Measurements from ENCODE around the gene OR52I1. TPM values are rescaled to one million over a fixed set of nuclear protein-coding genes. Genes with fewer than 3 reads are reported as not detected.

The OR52I1 gene
- total RNA-seq, 4 donors from 2014 or later = not detected

DNA sequence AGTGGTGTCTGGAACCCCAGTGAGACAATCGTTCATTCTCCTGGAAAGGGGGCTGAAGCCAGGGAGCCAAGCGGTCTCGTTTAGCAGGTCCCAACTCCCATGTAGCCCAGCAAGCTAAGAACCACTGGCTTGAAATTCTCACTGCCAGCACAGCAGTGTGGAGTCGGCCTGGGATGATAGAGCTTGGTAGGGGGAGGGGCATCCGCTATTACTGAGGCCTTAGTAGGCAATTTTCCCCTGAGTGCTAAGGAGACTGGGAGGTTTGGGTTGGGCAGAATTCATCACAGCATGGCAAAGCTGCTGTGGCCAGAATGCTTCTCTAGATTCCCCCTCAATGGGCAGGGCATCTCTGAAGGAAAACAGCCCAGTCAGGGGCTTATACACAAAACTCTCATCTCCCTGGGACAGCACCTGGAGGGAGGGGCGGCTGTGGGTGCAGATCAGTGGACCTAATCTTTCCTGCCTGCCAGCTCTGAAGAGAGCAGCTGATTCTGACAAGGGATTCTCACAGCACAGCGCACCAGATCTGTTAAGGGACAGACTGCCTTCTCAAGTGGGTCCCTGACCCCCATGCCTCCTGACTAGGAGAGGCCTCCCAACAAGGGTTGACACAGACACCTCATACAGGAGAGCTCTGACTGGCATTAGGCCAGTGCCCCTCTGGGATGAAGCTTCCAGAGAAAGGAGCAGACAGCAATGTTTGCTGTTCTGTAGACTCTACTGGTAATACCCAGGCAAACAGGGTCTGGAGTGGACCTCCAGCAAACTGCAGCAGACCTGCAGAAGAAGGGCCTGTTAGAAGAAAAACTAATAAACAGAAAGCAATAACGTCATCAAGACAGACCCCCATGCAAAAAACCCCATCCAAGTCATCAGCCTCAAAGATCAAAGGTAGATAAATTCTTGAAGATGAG lies 34.1 kb upstream of the OR52I1 start:
- H3K36me3 ChIP-seq = no peaks in the 10 kb centered on the region

DNA sequence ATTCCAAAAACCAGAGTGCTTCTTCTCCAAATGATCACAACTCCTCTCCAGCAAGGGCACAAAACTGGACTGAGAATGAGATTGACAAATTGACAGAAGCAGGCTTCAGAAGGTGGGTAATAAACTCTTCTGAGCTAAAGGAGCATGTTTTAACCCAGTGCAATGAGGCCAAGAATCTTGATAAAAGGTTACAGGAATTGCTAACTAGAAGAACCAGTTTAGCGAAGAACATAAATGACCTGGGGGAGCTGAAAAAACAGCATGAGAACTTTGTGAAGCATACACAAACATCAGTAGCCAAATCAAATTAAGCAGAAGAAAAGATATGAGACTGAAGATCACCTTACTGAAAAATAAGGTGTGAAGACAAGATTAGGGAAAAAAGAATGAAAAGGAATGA lies 33.4 kb upstream of the OR52I1 start:
- Histone ChIP-seq H3K36me3 (no peaks in the 10 kb centered on the region), H3K27me3 (no peaks in the 10 kb centered on the region), H3K4me1 (no peaks in the 10 kb centered on the region), H3K27ac (no peak overlapping the region), H3K4me3 (no peak overlapping the region), H3K9me3 (peaks cover 0 to 5% (median 0%) of the 10 kb centered on the region in 4 donors)
- 92 to 97% methylated on average over 1 of the region's 1 CpG for WGBS, 2 donors
- DNase-seq (ENCODE audit: low spot score in 2 of 2) = no peak
- TF ChIP-seq, protein P1, sequence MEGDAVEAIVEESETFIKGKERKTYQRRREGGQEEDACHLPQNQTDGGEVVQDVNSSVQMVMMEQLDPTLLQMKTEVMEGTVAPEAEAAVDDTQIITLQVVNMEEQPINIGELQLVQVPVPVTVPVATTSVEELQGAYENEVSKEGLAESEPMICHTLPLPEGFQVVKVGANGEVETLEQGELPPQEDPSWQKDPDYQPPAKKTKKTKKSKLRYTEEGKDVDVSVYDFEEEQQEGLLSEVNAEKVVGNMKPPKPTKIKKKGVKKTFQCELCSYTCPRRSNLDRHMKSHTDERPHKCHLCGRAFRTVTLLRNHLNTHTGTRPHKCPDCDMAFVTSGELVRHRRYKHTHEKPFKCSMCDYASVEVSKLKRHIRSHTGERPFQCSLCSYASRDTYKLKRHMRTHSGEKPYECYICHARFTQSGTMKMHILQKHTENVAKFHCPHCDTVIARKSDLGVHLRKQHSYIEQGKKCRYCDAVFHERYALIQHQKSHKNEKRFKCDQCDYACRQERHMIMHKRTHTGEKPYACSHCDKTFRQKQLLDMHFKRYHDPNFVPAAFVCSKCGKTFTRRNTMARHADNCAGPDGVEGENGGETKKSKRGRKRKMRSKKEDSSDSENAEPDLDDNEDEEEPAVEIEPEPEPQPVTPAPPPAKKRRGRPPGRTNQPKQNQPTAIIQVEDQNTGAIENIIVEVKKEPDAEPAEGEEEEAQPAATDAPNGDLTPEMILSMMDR (IDR thresholded peaks at IDR 0.05) = no peak
- TF ChIP-seq POLR2A (IDR thresholded peaks at IDR 0.05) = no peak
- no peak for TF ChIP-seq EP300 (IDR thresholded peaks at IDR 0.05)

More for the DNA sequence above, 34.1 kb upstream of the OR52I1 start:
- no peaks in the 10 kb centered on the region for H3K4me1 ChIP-seq
- no peaks in the 10 kb centered on the region for H3K27me3 ChIP-seq
- WGBS, 2 donors = 60 to 81% methylated on average over 8 of the region's 8 CpGs
- peaks cover 0 to 5% (median 0%) of the 10 kb centered on the region in 4 donors for H3K9me3 ChIP-seq
- no peak for DNase-seq (ENCODE audit: low spot score in 2 of 2)
- TF ChIP-seq EP300 (IDR thresholded peaks at IDR 0.05) = no peak
- no peak for TF ChIP-seq POLR2A (IDR thresholded peaks at IDR 0.05)
- TF ChIP-seq, protein P1 (IDR thresholded peaks at IDR 0.05) = no peak
- H3K4me3 ChIP-seq = no peak overlapping the region
- H3K27ac ChIP-seq = no peak overlapping the region

DNA sequence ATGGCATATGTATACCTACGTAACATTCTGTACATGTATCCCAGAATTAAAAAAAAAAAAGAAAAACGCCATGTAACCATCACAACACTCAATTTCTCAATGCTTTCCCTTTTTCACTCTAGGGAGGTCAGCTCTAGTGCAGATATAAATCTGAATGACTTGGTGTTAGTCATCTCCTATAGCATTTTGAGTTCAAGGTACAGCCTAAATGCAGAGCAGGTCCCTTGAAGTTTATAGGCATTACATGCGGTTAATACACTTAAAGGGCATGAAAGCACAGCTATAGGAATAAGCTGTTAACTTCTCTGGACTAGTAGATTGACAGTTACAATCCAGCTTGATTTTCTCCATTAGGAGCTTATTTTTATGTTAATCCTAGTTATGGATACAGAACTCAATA lies 28.5 kb upstream of the OR52I1 start:
- Histone ChIP-seq H3K4me1 (no peaks in the 10 kb centered on the region), H3K9me3 (peaks cover 0 to 5% (median 0%) of the 10 kb centered on the region in 4 donors), H3K27me3 (no peaks in the 10 kb centered on the region), H3K27ac (no peak overlapping the region), H3K4me3 (no peak overlapping the region), H3K36me3 (no peaks in the 10 kb centered on the region)
- WGBS, 2 donors = 84 to 85% methylated on average over 3 of the region's 3 CpGs
- DNase-seq (ENCODE audit: low spot score in 2 of 2) = no peak
- TF ChIP-seq, protein P1 (IDR thresholded peaks at IDR 0.05) = no peak
- TF ChIP-seq POLR2A (IDR thresholded peaks at IDR 0.05) (no peak), EP300 (IDR thresholded peaks at IDR 0.05) (no peak)

DNA sequence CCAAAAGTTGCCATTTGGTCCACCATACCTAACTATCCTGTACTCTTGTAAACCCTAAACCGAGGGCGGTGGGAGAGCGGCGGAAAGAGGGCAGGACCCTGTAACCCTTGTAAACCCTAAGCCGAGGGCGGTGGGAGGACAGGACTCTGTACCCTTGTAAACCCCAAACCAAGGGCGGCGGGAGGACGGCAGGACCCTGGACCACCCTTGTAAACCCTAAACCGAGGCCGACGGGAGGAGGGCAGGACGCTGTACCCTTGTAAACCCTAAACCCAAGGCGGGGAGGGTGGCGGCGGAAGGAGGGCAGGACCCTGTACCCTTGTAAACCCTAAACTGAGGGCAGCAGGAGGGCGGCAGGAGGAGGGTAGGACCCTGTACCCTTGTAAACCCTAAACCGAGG lies 24.8 kb upstream of the OR52I1 start:
- Histone ChIP-seq H3K9me3 (peaks cover 0 to 2% (median 0%) of the 10 kb centered on the region in 4 donors), H3K27me3 (no peaks in the 10 kb centered on the region), H3K4me3 (no peak overlapping the region), H3K36me3 (no peaks in the 10 kb centered on the region), H3K27ac (no peak overlapping the region), H3K4me1 (no peaks in the 10 kb centered on the region)
- TF ChIP-seq POLR2A (IDR thresholded peaks at IDR 0.05) (no peak), EP300 (IDR thresholded peaks at IDR 0.05) (no peak)
- TF ChIP-seq, protein P1 (IDR thresholded peaks at IDR 0.05) = no peak
- WGBS, 2 donors = 90 to 92% methylated on average over 18 of the region's 18 CpGs
- DNase-seq (ENCODE audit: low spot score in 2 of 2) = no peak

DNA sequence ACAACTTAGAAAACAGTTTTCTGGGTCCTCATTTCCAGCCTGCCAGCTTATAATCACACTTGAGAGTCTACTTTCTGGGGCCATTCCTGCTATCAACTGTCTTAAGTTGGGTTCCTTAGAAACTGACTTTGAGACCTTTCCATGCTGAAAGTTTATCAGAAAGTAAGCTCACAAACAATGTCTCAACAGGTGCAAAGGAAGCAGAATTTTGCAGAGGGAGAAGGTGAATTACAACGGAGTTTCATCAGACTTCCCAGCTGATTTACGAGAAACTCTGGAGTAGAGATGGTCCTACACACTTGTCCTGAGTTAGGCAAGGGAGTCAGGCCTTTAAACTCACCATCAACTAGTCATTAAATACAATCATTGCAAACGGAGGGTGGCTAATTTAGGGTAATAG lies 17.0 kb upstream of the OR52I1 start:
- H3K27me3 ChIP-seq = no peaks in the 10 kb centered on the region
- no peak overlapping the region for H3K4me3 ChIP-seq
- no peak for DNase-seq (ENCODE audit: low spot score in 2 of 2)
- H3K36me3 ChIP-seq = no peaks in the 10 kb centered on the region
- H3K27ac ChIP-seq = no peak overlapping the region
- TF ChIP-seq EP300 (IDR thresholded peaks at IDR 0.05) (no peak), POLR2A (IDR thresholded peaks at IDR 0.05) (no peak)
- TF ChIP-seq, protein P1 (IDR thresholded peaks at IDR 0.05) = no peak
- H3K4me1 ChIP-seq = no peaks in the 10 kb centered on the region
- WGBS, 2 donors = 54 to 61% methylated on average over 3 of the region's 3 CpGs
- no peaks in the 10 kb centered on the region for H3K9me3 ChIP-seq
